DMS153 (cell line): Measurements from ENCODE around the gene CYP26B1.
"Not testable (repeated sequence)": the region's sequence is repeated elsewhere in the genome, so short reads cannot be mapped to it uniquely, and the experiment has no call there.

Experiments
- DNase-seq: peaks from one replicate; lab custom pipeline; 2025; lab: John Stamatoyannopoulos, UW

CYP26B1 gene

GRCh38 chr2:72109291-72109690 lies 38.4 kb downstream of the CYP26B1 start:
- no peak for DNase-seq

- no peak for DNase-seq
Observed at GRCh38 chr2:72108121-72108520, 39.5 kb downstream of the CYP26B1 start.

GRCh38 chr2:72106978-72107377 lies 40.7 kb downstream of the CYP26B1 start:
- DNase-seq, result no peak

GRCh38 chr2:72104821-72105588 lies 42.7 kb downstream of the CYP26B1 start:
- DNase-seq, result no peak

GRCh38 chr2:72103690-72104089 lies 44.0 kb downstream of the CYP26B1 start:
- DNase-seq, result no peak

DNA sequence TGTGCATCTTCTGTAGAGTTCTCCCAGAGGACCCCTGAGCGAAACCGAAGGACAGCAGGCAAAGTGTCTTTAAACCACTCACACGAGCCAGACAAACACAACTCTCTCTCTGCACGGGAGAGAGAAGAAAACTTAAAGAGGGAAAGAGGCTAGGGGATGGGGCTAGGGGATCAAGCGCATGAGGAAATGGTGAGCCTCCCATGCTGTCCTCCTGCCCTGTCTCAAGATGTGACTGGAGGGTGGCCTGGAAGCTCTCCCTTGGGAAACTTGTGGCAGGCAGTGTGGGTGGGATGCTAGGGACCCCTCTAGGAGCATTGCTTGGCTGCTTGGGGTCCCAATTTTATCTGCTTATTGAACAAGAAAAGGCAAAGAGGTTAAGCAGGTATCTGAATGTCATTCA lies 44.5 kb downstream of the CYP26B1 start:
- no peak for DNase-seq

DNA sequence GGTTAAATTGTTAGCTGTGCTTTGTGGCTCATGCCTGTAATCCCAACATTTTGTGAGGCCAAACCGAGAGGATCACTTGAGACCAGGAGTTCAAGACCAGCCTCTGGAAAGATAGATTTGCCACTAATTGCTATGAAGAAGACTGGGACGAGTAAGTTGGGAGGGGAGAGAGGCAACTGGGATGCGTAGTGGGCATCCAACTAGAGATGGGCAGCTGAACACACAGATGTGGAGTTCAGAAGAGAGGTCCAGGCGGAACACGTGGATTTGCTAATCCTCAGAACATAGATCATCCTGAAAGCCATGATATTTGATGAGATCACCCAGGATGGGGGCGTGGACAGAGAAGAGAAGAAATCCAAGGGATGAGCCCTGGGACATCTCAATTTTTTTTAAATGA lies 48.7 kb downstream of the CYP26B1 start:
- DNase-seq, result no peak

GRCh38 chr2:72097276-72097675 lies 50.4 kb downstream of the CYP26B1 start:
- DNase-seq, result no peak

DNA sequence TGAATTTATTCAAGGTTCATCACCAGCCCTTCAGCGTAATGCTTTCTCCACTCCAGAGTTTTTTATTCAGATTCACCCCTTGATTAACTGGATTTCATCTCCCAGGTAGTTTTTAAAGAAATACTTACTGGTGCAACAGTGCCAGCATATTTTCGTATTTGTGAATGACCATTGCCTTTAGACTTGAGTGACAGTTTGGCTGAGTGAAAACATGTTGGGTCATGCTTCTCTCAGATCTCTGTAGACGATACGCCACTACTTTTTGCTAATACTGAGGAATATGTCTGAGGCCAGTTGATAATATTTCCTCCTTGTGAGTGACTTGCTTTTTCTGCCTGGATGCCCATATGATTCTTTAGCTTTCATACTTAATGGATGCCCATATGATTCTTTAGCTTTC lies 51.5 kb downstream of the CYP26B1 start:
- no peak for DNase-seq

- DNase-seq, result no peak
Observed at GRCh38 chr2:72095364-72095763, 52.3 kb downstream of the CYP26B1 start.

- no peak for DNase-seq
Observed at GRCh38 chr2:72094701-72095100, 53.0 kb downstream of the CYP26B1 start.

GRCh38 chr2:72092111-72092510 lies 55.6 kb downstream of the CYP26B1 start:
- no peak for DNase-seq

DNA sequence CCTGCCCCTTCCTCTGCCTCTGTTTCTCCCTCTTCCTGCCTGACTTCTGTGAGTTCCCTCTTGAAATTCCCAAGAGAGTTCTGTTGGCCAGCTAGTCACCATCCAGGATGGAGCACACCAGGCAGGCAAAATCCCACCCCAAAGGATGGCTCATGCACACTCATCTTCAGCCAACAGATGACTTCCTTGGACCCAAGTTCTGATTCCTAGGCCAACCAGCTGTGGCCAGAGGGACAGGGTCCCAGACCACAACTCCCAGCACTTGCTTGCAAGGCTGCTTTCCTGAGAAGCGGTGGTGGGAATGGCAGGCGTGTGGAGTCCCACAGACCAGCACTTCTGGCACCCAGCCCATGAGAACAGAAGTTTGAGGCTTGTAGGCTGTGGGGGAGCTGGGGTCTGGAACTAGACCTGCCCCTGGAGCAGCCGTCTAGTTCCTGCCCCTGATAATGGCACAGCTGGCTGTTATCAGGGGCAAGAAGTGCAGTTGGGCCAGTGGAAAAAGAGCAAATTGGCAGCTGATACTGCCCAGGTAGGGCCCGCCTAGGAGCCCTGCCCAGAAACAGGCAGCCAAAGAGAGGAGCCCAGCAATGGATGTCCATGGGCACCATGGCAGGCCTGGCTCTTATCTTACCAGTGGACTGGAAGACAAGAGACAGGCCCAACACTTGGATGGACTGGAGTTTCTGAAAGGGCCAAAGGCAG lies 56.7 kb downstream of the CYP26B1 start:
- DNase-seq, result no peak

- no peak for DNase-seq
Observed at GRCh38 chr2:72090271-72090720, 57.4 kb downstream of the CYP26B1 start.

- DNase-seq, result no peak
Observed at GRCh38 chr2:72089537-72089936, 58.1 kb downstream of the CYP26B1 start.

- DNase-seq, result no peak
Observed at GRCh38 chr2:72089028-72089427, 58.6 kb downstream of the CYP26B1 start.

DNA sequence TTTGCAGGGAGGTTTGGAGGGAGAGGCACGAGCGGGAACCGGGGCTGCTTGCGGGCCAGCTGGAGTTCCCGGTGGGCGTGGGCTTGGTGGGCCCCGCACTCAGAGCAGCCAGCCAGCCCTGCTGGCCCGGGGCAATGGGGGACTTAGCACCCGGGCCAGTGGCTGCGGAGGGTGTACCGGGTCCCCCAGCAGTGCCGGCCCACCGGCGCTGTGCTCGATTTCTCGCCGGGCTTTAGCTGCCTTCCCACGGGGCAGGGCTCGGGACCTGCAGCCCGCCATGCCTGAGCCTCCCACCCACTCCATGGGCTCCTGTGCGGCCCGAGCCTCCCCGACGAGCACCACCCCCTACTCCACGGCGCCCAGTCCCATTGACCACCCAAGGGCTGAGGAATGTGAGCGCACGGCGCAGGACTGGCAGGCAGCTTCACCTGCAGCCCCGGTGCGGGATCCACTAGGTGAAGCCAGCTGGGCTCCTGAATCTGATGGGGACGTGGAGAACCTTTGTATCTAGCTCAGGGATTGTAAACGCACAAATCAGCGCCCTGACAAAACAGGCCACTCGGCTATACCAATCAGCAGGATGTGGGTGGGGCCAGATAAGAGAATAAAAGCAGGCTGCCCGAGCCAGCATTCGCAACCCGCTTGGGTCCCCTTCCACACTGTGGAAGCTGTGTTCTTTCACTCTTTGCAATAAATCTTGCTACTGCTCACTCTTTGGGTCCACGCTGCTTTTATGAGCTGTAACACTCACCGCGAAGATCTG lies 60.6 kb downstream of the CYP26B1 start:
- DNase-seq, result not testable (repeated sequence)

DNA sequence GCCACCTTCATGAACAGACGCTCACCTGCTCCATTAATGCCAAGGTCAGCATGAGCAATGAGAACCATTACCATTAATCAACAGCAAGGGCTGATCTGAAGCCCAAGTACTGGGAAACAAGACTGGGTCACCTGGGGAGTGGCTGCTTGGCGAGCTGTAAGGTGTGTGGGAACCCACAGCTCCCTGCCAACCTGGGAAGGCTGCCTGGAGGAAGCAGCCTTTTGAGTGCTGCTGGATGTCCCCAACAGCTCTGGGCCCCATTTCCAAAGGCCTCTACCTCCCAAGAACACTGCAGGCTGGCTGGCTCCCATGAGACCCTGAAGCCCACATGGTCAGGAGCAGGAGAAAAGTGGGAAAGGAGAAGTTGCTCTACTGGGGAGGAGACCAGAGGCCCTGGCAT lies 62.1 kb downstream of the CYP26B1 start:
- no peak for DNase-seq

- no peak for DNase-seq
Observed at GRCh38 chr2:72085036-72085435, 62.6 kb downstream of the CYP26B1 start.

DNA sequence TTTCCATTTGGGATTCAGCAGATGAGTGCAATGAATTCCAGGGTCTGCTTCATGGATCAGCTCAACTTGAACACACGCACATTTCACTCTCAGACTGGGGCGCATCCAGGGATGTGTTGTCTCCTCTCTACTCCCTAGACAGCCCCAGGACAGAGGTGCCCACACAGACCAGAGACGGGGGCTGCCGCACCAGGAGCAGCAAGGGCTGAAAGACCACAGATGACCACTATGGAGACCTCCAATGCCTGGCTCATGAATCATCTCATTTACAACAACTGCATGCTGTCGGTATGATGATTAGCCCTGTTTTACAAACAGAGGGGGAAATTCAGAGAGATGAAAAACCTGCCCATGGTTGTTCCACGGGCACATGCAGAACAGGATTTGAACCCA lies 63.1 kb downstream of the CYP26B1 start:
- no peak for DNase-seq

GRCh38 chr2:72083751-72084583 lies 63.7 kb downstream of the CYP26B1 start:
- no peak for DNase-seq

- DNase-seq, result no peak
Observed at GRCh38 chr2:72082887-72083286, 64.8 kb downstream of the CYP26B1 start.
